WI38 (cell line): ENCODE results near the gene CREB3L1.

Source experiments
- H3K4me3 ChIP-seq: 2 replicates; pipeline ENCODE4 v1.5.1; 2011; ENCODE audit warnings: low read depth, mild to moderate bottlenecking, control low read depth, low read length
- TF ChIP-seq, protein P1 (sequence below): IDR thresholded peaks from 2 replicates; pipeline ENCODE4 v1.5.1; 2012; ENCODE audit warnings: low read depth, mild to moderate bottlenecking, control low read depth, low read length

CREB3L1 gene

DNA sequence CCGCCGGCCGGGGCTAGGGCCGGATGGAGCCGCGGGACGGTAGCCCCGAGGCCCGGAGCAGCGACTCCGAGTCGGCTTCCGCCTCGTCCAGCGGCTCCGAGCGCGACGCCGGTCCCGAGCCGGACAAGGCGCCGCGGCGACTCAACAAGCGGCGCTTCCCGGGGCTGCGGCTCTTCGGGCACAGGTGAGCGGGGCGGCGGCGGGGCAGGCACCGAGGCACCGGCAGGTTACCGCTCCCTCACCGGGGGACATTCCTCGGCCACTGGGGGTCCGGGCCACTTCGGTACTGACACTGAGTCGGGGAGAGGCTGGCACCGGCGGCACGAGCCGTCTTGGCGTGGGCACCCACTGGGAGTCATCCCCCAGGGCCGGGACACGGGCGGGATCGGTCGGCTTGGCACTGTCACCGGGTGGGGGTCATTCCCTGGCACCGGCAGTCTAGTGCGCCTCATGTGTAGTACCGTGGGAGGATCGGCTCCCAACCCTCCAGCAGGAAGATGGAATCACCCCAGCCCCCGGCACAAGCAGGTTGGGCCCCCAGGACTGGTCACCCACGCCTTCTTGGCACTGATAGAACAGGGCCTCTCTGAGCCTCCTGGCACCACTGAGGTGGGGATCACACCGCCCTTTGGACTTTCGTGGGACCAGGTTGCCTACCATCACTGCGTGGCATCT lies 70.3 kb downstream of the CREB3L1 start:
- H3K4me3 ChIP-seq = peak overlapping the region; percentile 87
- TF ChIP-seq, protein P1, sequence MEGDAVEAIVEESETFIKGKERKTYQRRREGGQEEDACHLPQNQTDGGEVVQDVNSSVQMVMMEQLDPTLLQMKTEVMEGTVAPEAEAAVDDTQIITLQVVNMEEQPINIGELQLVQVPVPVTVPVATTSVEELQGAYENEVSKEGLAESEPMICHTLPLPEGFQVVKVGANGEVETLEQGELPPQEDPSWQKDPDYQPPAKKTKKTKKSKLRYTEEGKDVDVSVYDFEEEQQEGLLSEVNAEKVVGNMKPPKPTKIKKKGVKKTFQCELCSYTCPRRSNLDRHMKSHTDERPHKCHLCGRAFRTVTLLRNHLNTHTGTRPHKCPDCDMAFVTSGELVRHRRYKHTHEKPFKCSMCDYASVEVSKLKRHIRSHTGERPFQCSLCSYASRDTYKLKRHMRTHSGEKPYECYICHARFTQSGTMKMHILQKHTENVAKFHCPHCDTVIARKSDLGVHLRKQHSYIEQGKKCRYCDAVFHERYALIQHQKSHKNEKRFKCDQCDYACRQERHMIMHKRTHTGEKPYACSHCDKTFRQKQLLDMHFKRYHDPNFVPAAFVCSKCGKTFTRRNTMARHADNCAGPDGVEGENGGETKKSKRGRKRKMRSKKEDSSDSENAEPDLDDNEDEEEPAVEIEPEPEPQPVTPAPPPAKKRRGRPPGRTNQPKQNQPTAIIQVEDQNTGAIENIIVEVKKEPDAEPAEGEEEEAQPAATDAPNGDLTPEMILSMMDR = no peak

- H3K4me3 ChIP-seq = peak overlapping the region; percentile 87
- TF ChIP-seq, protein P1 = no peak
These were observed 71.3 kb downstream of the CREB3L1 start for GRCh38 chr11:46348566-46349401.

DNA sequence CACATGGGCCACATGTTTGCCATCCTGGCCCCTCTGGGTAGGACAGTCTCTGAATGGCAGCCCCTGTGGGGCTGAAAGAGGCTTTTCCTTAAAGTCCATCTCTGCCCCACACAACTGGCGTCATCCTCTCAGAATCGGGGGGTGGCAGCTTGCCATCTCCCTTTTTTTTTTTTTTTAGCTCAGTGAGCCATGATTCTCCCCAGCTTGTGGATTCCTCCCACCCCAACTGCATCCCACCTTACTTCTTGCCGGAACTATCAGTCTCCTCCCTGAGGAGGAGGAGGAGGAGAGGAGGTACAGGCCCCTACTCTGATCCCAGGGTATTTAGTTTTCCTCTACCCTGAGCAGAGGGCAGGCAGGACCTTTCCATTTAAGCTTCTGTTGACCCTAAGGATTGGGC lies 73.2 kb downstream of the CREB3L1 start:
- TF ChIP-seq, protein P1 = no peak
- H3K4me3 ChIP-seq = no peak overlapping the region

DNA sequence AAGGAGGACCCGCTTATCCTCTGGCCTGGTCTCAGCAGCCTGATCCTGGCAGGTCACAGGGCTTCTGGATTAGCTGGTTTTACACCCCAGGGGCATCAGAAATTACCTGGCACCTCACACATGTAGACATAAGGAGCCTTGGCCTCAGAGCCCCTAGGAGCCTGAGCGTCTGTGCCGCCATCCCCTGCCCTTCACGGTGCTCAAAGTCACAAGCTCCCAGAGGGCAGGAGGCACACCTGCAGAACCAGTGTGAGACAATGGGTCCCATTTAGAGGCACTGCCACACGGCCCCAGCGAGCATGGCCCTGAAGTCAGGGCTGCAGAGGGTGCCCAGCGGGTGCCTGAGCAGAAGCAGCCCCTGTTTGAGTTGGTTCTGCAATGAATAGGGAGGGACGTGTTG lies 73.7 kb downstream of the CREB3L1 start:
- H3K4me3 ChIP-seq = no peak overlapping the region
- TF ChIP-seq, protein P1 = no peak

- H3K4me3 ChIP-seq = no peak overlapping the region
- TF ChIP-seq, protein P1 = no peak
These were observed 74.1 kb downstream of the CREB3L1 start for GRCh38 chr11:46351606-46352005.

DNA sequence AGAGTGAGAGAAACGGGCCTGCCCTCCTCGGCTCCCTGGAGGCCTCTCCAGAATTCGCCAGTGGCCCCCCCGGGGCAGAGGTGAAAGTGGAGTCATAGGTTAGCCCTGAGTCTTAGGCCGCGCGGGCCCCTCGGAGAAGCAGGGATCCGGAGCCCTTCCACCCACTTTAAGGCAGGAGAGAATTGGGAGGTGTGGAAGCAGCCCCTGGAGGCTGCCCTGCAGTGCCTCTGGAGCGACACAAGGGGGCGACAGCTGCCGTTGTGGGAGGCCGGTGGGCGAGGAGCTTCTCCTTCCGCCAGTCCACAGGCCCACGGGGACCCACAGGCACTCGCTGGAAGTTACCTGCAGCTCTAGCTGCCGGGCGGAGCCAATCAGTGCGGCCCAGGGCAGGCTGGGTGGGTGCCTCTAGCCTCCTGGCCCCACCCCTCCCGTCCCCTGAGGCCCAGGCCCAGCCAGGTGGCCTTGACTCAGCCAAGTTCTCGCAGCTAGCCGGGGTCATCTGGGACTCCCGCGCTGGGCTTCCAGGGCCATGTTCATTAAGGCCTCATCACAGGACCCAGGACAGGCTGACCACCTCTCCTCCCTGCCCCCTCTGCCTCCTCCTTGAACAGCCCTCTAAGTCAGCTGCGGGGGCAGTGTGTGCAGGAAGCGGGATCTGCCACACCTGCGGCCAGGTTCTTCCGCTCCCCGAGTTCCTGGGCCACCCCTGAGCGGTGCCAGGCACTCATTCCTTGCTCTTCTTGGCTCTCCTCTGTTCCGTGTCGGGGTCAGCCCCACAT lies 74.8 kb downstream of the CREB3L1 start:
- TF ChIP-seq, protein P1 = peak; percentile 88

More for the DNA sequence above, 74.8 kb downstream of the CREB3L1 start:
- H3K4me3 ChIP-seq = no peak overlapping the region
